Measurements from ENCODE around the gene MRPL46. TPM values are rescaled to one million over a fixed set of nuclear protein-coding genes. Genes with fewer than 3 reads are reported as not detected.
"Not testable (repeated sequence)": the region's sequence is repeated elsewhere in the genome, so short reads cannot be mapped to it uniquely, and the experiment has no call there.

Gene MRPL46
- total RNA-seq, 1 donor from 2014 or later: 22.2 TPM

- H3K4me3 ChIP-seq (ENCODE audit: low read depth, low read length): no peak overlapping the region
- H3K36me3 ChIP-seq (ENCODE audit: control insufficient read depth, insufficient read depth, low read length): peaks cover 1% of the 10 kb centered on the region
- DNase-seq (ENCODE audit: low read depth): no peak
- no peak for TF ChIP-seq CTCF (IDR thresholded peaks at IDR 0.05; ENCODE audit: insufficient read depth, low read length, poor library complexity, severe bottlenecking)
- no peaks in the 10 kb centered on the region for H3K27me3 ChIP-seq (ENCODE audit: control insufficient read depth, insufficient read depth, low read length)
Measured at GRCh38 chr15:88479169-88479568, 12.0 kb upstream of the MRPL46 start.

GRCh38 chr15:88477904-88478303 lies 10.7 kb upstream of the MRPL46 start:
- H3K27me3 ChIP-seq (ENCODE audit: control insufficient read depth, insufficient read depth, low read length): no peaks in the 10 kb centered on the region
- no peak for TF ChIP-seq CTCF (IDR thresholded peaks at IDR 0.05; ENCODE audit: insufficient read depth, low read length, poor library complexity, severe bottlenecking)
- no peak for DNase-seq (ENCODE audit: low read depth)
- H3K4me3 ChIP-seq (ENCODE audit: low read depth, low read length): no peak overlapping the region
- H3K36me3 ChIP-seq (ENCODE audit: control insufficient read depth, insufficient read depth, low read length): peaks cover 1% of the 10 kb centered on the region

- H3K27me3 ChIP-seq (ENCODE audit: control insufficient read depth, insufficient read depth, low read length): no peaks in the 10 kb centered on the region
- H3K4me3 ChIP-seq (ENCODE audit: low read depth, low read length): no peak overlapping the region
- DNase-seq (ENCODE audit: low read depth): no peak
- no peak for TF ChIP-seq CTCF (IDR thresholded peaks at IDR 0.05; ENCODE audit: insufficient read depth, low read length, poor library complexity, severe bottlenecking)
- H3K36me3 ChIP-seq (ENCODE audit: control insufficient read depth, insufficient read depth, low read length): peaks cover 1% of the 10 kb centered on the region
Measured at GRCh38 chr15:88477126-88477525, 9.9 kb upstream of the MRPL46 start.

- no peak for DNase-seq (ENCODE audit: low read depth)
- peaks cover 1% of the 10 kb centered on the region for H3K36me3 ChIP-seq (ENCODE audit: control insufficient read depth, insufficient read depth, low read length)
- H3K4me3 ChIP-seq (ENCODE audit: low read depth, low read length): no peak overlapping the region
- no peaks in the 10 kb centered on the region for H3K27me3 ChIP-seq (ENCODE audit: control insufficient read depth, insufficient read depth, low read length)
- peak; percentile 51 for TF ChIP-seq CTCF (IDR thresholded peaks at IDR 0.05; ENCODE audit: insufficient read depth, low read length, poor library complexity, severe bottlenecking)
Measured at GRCh38 chr15:88476635-88477060, 9.5 kb upstream of the MRPL46 start.

DNA sequence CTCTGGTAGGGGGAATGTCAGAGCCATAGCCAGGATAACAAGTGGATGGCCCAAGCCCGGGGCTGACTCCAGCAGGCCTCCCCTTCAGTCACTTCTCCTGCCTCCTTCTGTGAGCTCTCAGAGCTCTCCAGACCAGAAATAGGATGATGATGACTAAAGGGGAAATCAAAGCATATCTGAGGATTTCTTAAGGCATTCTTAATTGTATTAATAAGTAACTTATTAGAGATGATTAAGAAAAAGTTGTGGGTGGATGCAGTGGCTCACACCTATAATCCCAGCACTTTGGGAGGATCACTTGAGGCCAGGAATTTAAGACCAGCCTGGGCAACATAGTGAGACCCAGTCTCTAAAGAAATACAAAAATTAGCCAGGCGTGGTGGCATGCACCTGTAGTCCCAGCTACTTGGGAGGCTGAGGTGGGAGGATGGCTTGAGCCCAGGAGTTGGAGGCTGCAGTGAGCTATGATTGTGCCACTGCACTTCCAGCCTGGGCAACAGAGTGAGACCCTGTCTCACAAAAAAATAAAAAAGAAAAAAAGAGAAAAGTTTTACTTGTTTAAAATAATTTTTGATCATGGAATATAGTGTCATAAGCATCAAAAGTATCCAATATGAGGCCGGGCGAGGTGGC lies 6.6 kb upstream of the MRPL46 start:
- not testable (repeated sequence) for DNase-seq (ENCODE audit: low read depth); H3K4me3 ChIP-seq (ENCODE audit: low read depth, low read length); H3K27me3 ChIP-seq (ENCODE audit: control insufficient read depth, insufficient read depth, low read length); H3K36me3 ChIP-seq (ENCODE audit: control insufficient read depth, insufficient read depth, low read length)

DNA sequence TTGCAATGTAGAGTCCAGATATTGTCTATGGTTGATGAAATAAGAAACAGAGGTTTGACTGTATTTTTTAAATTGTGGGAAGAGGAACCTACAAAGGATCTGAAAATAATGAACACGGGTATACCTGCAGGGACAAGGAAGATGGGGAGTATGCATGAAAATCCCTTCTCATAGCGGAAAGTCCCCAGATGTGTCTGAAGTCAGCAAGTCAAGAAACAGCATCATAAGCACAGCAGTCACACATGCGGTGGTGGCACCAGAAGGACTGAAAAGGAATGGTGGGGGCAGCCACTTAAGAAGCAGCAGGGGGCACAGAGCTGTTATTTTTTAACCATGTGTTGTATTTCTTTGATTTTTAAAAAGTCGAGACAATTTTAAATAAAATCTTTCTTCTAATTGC lies 5.0 kb upstream of the MRPL46 start:
- peaks cover 1% of the 10 kb centered on the region for H3K36me3 ChIP-seq (ENCODE audit: control insufficient read depth, insufficient read depth, low read length)
- H3K27me3 ChIP-seq (ENCODE audit: control insufficient read depth, insufficient read depth, low read length): no peaks in the 10 kb centered on the region
- no peak overlapping the region for H3K4me3 ChIP-seq (ENCODE audit: low read depth, low read length)
- no peak for TF ChIP-seq CTCF (IDR thresholded peaks at IDR 0.05; ENCODE audit: insufficient read depth, low read length, poor library complexity, severe bottlenecking)
- no peak for DNase-seq (ENCODE audit: low read depth)
